K562 (cell line): Measurements from ENCODE around the gene SVOP. TPM values are rescaled to one million over a fixed set of nuclear protein-coding genes. Genes with fewer than 3 reads are reported as not detected.

ENCODE experiments used
- ARHGAP35 ChIP-seq: fragments of 450-650 bp; IDR thresholded peaks from 2 replicates; pipeline ENCODE4 v1.6.1; 2018; ENCODE audit not compliant: partially characterized antibody
- ARID1B ChIP-seq: fragments of 450-650 bp; IDR thresholded peaks from 2 replicates; pipeline ENCODE4 v1.6.1; 2016; ENCODE audit warnings: antibody characterized with exemption, mild to moderate bottlenecking, inconsistent platforms
- DEAF1 ChIP-seq: fragments of 450-650 bp; formaldehyde crosslinking; IDR thresholded peaks from 2 replicates; pipeline ENCODE4 v1.4.0; 2020; ENCODE audit warnings: mild to moderate bottlenecking, moderate library complexity
- EHMT2 ChIP-seq: fragments of 450-650 bp; IDR thresholded peaks from 2 replicates; pipeline ENCODE4 v1.6.1; 2018; ENCODE audit warnings: antibody characterized with exemption
- GATAD2A ChIP-seq: fragments of 450-650 bp; IDR thresholded peaks from 2 replicates; pipeline ENCODE4 v1.6.1; 2017
- GTF2B ChIP-seq: IDR thresholded peaks from 2 replicates; pipeline ENCODE4 v1.6.1; 2011; ENCODE audit not compliant: insufficient read length; ENCODE audit errors: extremely low read depth
- GTF3C2 ChIP-seq: IDR thresholded peaks from 3 replicates; pipeline ENCODE4 v1.6.1; 2011; ENCODE audit warnings: borderline replicate concordance, mild to moderate bottlenecking, moderate library complexity; ENCODE audit not compliant: insufficient read length; ENCODE audit errors: extremely low read depth
- HMBOX1 ChIP-seq: sonication (generic); IDR thresholded peaks from 2 replicates; pipeline ENCODE4 v1.6.1; 2016
- IRF2 ChIP-seq: sonication (generic); formaldehyde crosslinking; IDR thresholded peaks from 2 replicates; pipeline ENCODE4 v1.8.1; 2022; ENCODE audit warnings: mild to moderate bottlenecking, missing genetic modification reagents
- NCOA2 ChIP-seq, 2 experiments: fragments of 450-650 bp; IDR thresholded peaks; 2 replicates each; pipeline ENCODE4 v1.6.1; 2018; ENCODE audit warnings: mild to moderate bottlenecking in 2 of 2, moderate library complexity in 1 of 2; ENCODE audit not compliant: partially characterized antibody in 2 of 2
- POLR2AphosphoS2 ChIP-seq: IDR thresholded peaks from 2 replicates; pipeline ENCODE4 v1.6.1; 2012; ENCODE audit warnings: low read length, improper control_type of control experiment
- TAF9B ChIP-seq: fragments of 450-650 bp; IDR thresholded peaks from 2 replicates; pipeline ENCODE4 v1.6.1; 2018; ENCODE audit warnings: mild to moderate bottlenecking; ENCODE audit not compliant: partially characterized antibody
- THAP7 ChIP-seq: fragments of 250-450 bp; sonication (Bioruptor Pico); IDR thresholded peaks from 2 replicates; pipeline ENCODE4 v1.5.0; 2021
- THRB ChIP-seq: fragments of 450-650 bp; formaldehyde crosslinking; conservative IDR thresholded peaks from 2 replicates; pipeline ENCODE4 v1.4.0; 2022; ENCODE audit warnings: mild to moderate bottlenecking, missing genetic modification characterization
- TSHZ1 ChIP-seq: fragments of 250-450 bp; sonication (Bioruptor Pico); IDR thresholded peaks from 2 replicates; pipeline ENCODE4 v1.4.0; 2020; ENCODE audit warnings: mild to moderate bottlenecking, moderate library complexity
- U2AF1 ChIP-seq: fragments of 200-400 bp; formaldehyde crosslinking; optimal IDR thresholded peaks from 2 replicates; pipeline ENCODE3; 2017; ENCODE audit warnings: mild to moderate bottlenecking, low read depth, low read length, moderate library complexity
- ZNF57 ChIP-seq: fragments of 450-650 bp; formaldehyde crosslinking; IDR thresholded peaks from 2 replicates; pipeline ENCODE4 v1.4.0; 2020; ENCODE audit warnings: mild to moderate bottlenecking, moderate library complexity
- polyA plus RNA-seq, 8 experiments: library from polyadenylated mRNA; depleted of rRNA in 4 of 8; stranded (reverse) in 5 of 8; unstranded in 3 of 8; fragments of >200 nt; fragmentation: Nextera tagmentation in 2 of 8; fragmentation: Illumina TruSeq in 1 of 8; extraction: Ambion mirVana in 2 of 8; extraction: Trizol in 1 of 8; gene quantifications; 2 replicates each; pipeline versions ENCODE4 v1.2.1 to v1.2.3, GENCODE V29; 2011 to 2014; ENCODE audit warnings: inconsistent platforms in 1 of 8, missing spikeins in 1 of 8
- total RNA-seq, 7 experiments: library from RNA; depleted of rRNA in 6 of 7; stranded (reverse); fragments of >200 nt in 6 of 7; fragmentation: Illumina TruSeq in 2 of 7; extraction: Trizol in 2 of 7; gene quantifications; 2 replicates each; pipeline versions ENCODE4 v1.2.1 to v1.2.3, GENCODE V29; 2011 to 2021; ENCODE audit warnings: low replicate concordance in 1 of 7

Gene SVOP
- total and polyA plus RNA-seq, 9 of the 15 experiments (the other 6 are each of a cell fraction or from before 2014, with no cell fraction given) = 0.01 to 0.09 (median 0.06) TPM; not detected in 1

- TF ChIP-seq GTF3C2 = no peak
- TF ChIP-seq U2AF1 = no peak
- TF ChIP-seq ARHGAP35 = no peak
- TF ChIP-seq ZNF57 (CRISPR knock-in tag) = no peak
- TF ChIP-seq TAF9B = no peak
- no peak for TF ChIP-seq TSHZ1
- TF ChIP-seq EHMT2 = peak; percentile 41; the same call in 1 of the 2 replicates
- TF ChIP-seq ARID1B = no peak
- no peak for TF ChIP-seq IRF2
- no peak for TF ChIP-seq GATAD2A
- no peak for TF ChIP-seq POLR2AphosphoS2
- TF ChIP-seq THRB = 0 out of 2 replicates have a peak, but pooled peaks have one; percentile 12
- no peak for TF ChIP-seq DEAF1 (CRISPR knock-in tag)
- TF ChIP-seq HMBOX1 = no peak
- no peak for TF ChIP-seq THAP7
- TF ChIP-seq GTF2B = no peak
- TF ChIP-seq NCOA2 (IDR thresholded peaks at IDR 0.05; ENCODE audit: partially characterized antibody in 2 of 2) = no peak
Observed at GRCh38 chr12:108981835-108982234, 39.0 kb downstream of the SVOP start (continued).
